ENCODE results near the gene GRM4.
"Not testable (repeated sequence)": the region's sequence is repeated elsewhere in the genome, so short reads cannot be mapped to it uniquely, and the experiment has no call there.

Gene GRM4

DNA sequence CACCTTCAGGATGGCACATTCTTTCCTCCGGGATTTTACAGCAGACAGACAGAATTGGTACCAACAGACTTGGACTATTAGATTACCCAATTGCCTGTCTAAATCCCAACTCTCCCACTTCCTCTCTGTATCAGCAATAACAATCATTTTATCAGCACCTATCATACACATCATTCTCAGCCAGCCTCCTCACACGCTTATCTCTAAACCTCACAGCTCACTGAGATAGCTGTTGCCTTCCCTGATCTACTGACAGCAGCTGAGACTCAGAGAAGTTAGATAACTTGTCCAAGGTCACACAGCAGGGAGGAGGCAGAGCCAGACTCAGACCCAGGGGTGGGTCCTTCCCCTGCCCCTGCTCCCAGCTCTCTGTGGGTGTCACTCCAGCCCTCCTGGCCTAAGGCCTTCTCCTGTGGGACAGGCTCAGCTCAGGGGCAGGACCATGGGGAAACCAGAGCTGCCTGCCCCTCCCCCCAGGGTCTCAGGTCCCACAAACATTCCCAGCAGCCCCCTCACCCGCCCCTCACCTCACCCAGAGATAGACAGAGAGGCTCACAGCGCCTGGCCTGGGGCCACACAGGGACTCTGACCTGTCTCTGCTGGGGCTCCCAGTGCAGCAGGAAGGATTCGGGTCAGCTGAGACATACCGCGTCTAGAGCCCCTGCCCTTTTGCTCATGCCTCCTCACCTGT is 92.8 kb downstream of the GRM4 start:
- H3K27ac ChIP-seq, result no peak overlapping the region
- no peak overlapping the region for H3K4me3 ChIP-seq

DNA sequence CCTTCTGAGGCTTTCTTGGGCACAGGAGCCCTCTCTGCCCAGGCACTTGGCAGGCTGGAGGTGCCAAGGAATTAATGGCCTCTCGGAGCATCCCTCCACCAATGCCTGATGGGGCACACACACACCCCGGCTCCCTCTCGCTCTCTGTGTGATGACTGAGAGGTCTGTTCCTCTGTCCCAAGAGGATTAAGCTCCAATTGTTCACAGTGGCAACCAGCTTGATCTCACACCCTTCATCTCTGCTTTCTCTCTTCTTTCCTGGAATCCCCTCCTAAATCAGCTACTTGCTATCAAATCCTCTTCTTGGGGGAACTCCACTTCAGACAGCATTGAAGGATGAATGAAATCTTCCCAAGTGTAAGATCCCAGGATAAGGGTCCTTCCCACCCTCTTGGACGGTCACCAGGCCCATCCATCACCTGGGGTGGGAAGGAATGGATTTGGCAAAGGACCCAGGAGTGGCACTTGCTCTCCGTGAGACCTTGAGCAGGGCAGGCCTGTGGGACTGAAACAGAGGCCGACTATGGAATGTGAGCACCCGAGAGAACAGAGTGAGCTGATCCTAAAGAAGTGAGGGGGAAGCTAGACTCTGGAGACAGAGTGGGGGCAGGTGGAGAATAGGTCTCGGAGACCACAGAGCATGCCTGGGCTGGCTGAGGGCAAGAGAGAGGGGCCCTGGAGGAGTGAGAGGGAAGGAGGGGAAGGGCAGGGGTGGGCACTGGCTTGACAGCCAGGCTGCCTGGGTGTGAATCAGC is 93.6 kb downstream of the GRM4 start:
- H3K4me3 ChIP-seq, result no peak overlapping the region
- H3K27ac ChIP-seq, result no peak overlapping the region

DNA sequence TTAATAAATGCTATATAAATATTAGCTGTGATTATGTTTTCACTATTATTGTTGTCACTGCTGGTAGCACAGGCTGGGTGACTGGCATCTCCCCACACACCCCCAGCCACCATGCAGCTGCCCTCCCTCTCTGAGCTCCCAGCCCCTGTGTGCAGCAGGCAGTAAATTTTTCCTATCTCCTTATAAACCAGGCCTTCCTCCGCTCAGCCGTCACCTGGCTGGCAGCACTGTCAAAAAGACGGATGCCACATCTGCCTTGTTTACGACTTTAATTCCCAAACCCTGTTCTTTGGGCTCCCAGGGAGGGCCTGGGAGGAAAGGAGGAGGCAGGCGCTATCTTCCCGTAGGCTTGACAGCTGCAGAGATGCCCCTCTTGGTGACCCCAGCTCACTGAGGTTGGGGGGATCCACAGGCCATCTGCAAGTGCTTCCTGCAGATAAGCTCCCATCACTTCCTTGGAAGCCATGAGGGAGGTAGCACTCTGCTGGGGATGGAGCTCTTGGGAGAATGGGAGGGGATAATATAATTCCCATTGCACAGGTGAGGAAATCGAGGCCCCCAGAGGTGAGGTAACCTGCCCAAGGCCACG is 94.5 kb downstream of the GRM4 start:
- Histone ChIP-seq H3K4me3 (no peak overlapping the region), H3K27ac (no peak overlapping the region)

DNA sequence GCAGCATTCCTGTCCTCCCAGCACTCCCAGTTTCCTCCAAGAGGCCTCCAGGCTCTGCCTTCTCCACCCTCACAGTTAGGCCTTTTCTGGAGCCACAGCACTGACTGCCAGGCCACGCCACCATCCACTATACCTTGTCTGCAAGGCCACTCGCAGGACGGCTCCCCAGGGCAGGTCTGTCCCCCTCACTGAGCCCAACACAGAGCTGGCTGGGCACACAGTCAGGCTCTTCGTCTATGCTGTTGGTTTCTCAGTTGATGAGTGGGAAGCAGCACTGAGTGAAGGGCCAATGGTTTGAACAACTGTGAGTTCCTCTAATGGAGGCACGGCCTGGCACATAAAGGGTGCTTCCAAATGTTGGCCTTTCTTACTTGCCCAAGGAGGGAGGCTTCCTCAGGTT is 95.2 kb downstream of the GRM4 start:
- no peak overlapping the region for H3K27ac ChIP-seq
- no peak overlapping the region for H3K4me3 ChIP-seq

DNA sequence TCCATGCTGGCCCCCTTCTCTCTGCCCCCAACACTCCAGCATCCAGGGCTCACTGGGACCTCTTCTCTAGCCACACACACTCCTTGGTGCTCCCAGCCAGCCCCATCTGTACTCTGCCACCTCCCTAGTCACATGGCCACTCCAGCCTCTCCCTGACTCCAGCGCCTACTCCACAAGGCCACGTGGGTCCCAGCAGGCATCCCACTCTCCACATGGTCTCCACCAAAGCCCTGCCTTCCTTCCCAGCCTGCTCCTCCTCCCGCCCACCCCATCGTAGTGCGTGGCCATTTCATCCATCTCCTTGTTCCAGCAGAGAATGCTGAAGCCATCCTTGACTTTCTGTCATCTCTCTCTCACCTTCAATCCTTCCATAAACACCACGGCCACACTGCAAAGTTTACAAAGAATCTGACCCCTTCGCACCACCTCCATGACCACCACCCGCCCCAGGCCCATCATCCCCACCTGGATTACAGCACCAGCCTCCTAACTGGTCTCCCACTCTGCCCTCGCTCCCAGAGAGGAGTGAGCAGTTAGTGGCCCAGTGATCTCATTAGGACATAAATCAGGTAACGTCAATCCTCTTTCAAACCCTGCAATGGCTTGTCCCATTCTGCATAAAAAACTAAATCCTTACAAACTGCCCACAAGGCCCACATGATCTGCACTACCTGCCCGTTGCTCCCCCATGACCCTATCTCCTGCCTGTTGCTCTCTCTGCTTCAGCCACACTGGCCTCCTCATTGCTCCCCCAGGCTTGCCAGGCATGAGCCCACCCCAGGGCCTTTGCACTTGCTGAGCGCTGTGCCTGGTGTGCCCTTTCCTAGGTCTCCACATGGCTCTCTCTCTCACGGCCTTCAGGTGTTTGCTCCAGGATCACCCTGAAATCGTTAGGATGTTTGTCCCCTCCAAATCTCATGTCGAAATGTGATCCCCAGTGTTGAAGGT is 96.2 kb downstream of the GRM4 start:
- no peak overlapping the region for H3K4me3 ChIP-seq

DNA sequence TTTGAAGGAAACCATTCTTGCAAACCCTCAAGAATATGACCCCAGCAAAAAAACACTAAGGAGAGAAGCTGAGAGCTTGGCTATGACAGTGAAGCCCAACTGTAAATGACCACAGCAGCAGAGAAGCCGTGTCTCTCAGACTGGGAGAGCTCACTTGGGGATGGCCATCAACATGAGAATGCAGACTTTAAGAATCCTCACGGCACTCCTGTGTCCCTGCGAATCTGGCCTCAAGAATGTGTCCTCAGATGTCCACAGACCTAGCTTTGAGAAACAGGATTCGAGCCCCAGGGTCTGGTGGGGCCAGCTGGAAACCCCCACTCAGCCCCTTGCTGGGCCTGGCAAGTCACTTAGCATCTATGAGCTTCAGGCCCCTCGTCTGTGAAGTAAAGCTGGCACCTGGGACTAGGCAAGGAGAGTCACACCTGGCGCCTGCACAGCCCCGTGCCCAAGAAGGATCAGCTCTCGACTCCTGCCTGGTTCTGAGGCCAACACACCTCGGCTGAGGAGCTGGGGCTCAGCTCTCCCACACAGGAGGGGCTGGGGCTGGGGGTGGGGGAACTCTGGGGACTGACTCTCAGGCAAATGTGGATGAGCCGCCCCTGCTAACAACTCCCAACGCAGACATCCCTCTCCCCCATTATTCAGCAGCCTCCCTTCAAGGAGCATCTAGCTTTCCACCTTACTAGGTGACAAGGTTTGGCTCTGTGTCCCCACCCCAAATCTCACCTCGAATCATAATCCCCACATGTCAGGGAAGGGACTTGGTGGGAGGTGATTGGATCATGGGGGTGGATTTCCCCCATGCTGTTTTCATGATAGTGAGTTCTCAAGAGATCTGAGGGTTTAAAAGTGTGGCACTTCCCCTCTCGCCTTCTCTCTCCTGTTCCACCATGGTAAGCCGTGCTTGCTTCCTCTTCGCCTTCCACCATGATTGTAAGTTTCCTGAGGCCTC is 97.7 kb downstream of the GRM4 start:
- Histone ChIP-seq H3K4me3 (no peak overlapping the region), H3K27ac (no peak overlapping the region)

More for the DNA sequence above, 96.2 kb downstream of the GRM4 start:
- H3K27ac ChIP-seq, result no peak overlapping the region

DNA sequence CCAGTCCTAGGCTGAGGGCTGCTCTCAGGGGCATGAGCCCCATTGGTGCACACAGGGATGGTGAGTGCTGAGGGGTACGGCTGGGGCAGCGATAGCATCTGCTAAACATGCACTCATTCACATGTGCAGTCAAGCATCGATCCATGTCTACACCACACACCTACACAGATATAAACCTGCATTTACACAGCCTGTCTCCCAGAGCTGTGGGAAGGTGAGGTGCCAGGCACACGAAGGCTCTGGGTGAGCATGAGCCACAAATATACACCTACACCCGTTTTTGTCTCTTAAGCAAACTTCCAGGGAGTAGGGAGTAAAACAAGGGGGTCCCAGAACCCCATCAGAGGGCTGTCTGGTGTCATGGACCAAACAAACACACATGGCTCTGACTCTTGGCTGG is 99.3 kb downstream of the GRM4 start:
- Histone ChIP-seq H3K4me3 (no peak overlapping the region), H3K27ac (no peak overlapping the region)

DNA sequence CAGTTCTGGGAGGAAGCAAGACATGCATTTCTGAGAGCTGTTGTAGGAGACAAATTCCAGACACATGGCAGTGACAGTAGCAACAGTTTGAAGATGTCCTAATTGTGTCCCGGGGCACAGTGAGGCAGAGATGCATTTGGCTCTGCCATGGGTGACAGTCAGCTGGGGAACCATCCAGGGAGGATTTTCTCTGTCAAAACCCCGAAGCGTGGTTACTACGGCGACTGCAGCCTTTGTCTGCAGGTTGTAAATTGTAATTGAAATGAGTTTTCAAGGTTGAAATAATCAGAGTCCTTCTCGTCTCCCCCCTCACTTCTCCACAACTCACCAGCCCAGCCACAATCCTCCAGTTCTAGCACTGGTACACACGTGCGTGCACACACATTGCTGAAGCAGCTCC is 100.1 kb downstream of the GRM4 start:
- Histone ChIP-seq H3K27ac (no peak overlapping the region), H3K4me3 (no peak overlapping the region)

DNA sequence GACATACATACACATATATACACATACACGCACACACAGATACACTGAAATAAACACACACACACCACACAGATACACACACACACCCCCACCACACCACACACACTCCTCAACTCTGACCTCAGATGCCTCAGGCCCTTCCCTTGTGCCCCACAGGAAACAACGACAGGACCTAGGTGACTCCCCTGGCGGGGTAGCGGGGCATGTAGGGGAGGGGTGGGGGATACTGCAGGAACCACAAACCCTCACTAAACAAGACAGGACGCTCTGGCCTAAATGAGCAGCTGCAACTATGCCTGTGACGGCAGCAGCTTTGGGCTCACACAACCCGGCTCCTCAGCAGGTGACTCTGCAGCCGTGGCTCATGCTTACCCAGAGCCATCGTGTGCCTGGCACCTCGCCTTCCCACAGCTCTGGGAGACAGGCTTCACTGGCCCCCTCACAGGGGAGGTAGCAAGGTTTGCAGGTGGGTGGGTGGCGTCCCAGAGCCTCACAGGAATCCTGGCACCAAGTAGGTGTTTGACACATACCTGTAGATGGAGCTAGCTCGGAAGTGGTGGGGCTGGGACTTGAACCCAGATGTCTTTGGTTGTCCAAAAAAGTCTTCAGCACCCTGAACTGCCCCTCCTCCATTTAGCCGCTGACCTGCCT is 100.8 kb downstream of the GRM4 start:
- Histone ChIP-seq H3K4me3 (no peak overlapping the region), H3K27ac (no peak overlapping the region)

DNA sequence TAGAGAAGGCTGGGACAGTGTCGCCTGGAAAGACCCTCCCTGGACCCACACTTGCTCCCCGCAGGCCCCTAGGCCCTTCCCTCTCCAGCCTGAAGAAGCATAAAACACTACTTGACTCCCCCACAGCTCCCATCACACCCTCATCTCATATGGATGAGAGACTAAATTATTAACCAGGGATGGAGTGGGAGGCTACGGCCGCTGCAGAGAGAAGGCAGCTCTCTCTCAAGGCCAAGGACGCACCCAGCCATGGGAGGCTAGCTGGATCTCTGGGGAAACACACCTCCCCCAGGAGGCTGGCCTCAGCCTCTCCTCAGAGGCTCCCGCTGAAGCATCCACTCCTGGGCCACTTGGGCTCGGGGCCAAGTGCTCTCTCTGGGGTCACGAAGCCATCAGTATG is 102.5 kb downstream of the GRM4 start:
- no peak overlapping the region for H3K27ac ChIP-seq
- no peak overlapping the region for H3K4me3 ChIP-seq

DNA sequence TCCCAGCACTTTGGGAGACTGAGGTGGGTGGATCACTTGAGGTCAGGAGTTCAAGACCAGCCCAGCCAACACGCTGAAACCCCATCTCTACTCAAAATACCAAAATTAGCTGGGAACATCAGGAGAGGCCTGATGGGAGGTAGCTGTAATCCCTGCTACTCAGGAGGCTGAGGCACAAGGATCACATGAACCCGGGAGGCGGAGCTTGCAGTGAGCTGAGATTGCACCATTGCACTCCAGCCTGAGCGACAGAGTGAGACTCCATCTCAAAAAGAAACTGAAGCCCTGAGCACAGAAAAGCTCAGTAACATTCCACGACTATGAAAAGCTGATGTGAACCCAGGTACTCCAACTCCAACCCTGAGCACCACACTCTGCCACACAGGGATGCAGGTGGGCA is 103.9 kb downstream of the GRM4 start:
- H3K27ac ChIP-seq, result not testable (repeated sequence)

DNA sequence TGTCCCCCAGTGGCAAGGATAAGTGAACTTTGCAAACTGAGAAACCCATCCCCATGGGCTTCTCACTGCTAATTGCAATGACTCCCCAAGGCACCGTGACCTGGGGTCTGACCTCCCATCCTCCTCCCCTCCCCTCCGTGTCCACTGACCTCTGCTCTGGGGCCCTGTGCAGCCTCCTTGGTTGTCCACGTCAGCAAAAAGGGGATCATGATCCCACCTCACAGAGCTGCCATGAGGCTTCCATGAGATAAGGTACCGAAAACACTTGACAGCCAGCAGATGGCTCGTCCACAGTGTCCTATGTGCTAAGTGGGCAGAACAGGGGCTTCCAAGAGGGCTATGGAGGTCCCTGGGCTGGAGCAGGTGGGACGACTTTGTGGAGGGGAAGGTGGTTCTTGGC is 104.5 kb downstream of the GRM4 start:
- no peak overlapping the region for H3K27ac ChIP-seq
- no peak overlapping the region for H3K4me3 ChIP-seq

More for the DNA sequence above, 103.9 kb downstream of the GRM4 start:
- not testable (repeated sequence) for H3K4me3 ChIP-seq

DNA sequence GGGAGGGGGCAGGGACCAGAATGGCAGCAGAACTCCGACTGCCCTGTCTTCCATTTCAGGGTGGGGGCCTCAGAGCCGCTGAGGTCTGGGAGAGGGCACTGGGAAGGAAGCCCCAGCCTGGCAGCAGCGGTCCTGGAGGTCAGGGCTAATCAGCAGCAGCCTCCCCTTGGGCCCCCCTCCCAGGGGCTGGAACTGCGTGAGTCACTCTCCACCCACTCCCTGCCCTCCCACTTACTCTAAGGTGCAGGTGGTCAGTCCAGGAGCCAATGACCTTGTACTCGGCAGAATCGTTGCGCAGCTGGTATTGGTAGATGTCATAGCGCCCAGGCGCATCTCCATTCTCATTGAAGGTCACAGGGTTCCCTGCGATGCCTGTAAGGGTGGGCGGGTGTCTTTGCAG is 105.9 kb downstream of the GRM4 start:
- no peak overlapping the region for H3K4me3 ChIP-seq
- H3K27ac ChIP-seq, result no peak overlapping the region

DNA sequence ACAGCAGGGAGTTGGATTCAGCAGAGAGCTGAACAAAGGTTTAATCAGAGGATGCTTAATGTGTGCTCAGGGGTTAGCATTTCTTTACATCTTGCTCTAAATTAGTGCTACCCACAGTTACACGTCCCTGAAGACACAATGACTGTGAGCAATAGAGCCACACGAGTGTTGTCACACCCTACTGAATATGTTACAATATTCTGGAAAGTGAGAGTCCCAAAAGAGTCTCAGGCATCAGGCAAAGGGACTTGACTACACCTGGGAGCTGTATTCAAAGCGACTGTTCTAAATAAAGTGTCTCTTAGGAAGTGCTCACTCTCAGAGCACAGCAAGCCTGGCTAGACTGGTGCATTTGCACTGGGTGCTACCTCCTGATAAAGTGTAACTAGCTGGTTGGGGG is 108.7 kb downstream of the GRM4 start:
- no peak overlapping the region for H3K27ac ChIP-seq

DNA sequence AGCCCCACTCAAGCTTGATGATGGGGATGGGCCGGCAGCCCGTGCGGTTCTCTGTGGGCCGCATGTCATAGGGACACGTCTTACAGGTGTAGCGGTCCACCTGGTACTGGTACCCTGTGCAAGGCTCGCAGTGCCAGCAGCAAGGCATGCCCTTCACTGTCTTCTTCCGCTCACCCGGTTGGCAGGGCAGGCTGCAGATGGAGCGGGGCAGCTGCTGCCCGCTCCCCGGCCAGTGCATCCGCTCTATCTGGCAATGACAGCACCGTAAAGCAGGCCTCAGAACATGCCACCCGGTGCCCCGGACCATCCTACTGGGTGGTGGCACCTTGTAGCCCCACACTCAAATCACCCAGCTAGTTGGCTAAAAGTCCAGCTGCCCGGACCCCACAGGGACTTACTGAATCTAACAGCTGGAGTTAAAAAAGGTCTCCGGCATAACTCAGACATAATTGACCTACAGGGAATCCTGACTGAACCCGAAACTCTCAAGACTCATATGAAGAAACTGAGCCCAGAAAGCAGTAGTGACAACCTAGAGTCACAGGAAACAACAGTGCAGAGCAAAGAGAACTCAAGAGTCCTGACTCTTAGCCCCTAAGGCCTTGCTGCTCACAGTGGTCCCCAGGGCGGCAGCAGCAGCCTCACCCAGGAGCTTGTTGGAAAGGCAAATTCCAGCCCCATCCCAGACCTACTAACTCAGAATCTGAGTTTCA is 109.4 kb downstream of the GRM4 start:
- Histone ChIP-seq H3K27ac (no peak overlapping the region), H3K4me3 (no peak overlapping the region)

More for the DNA sequence above, 108.7 kb downstream of the GRM4 start:
- no peak overlapping the region for H3K4me3 ChIP-seq

DNA sequence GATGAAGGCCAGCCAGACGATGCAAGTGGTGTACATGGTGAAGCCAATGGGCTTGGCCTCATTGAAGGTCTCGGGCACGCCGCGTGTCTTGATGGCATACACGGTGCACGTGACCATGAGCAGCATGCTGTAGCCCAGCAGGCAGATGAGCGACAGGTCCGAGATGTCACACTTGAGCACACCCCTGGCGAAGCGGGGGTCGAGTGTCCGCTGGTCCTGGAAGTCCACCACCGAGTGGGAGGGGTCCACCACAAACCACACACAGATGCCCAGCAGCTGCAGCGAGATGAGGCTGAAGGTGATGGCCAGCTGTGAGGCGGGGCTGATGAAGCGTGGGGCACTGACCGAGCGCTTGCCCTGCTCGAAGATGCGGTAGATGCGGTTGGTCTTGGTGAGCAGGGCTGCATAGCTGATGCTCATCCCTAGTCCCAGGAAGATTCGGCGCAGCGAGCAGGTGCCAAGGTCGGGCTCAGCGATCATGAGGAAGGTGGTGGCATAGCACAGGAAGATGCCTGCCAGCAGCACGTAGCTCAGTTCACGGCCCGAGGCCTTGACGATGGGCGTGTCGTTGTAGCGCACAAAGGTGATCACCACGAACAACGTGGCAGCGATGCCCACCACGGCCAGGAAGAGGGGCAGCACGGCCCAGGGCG is 110.1 kb downstream of the GRM4 start:
- Histone ChIP-seq H3K27ac (no peak overlapping the region), H3K4me3 (no peak overlapping the region)

DNA sequence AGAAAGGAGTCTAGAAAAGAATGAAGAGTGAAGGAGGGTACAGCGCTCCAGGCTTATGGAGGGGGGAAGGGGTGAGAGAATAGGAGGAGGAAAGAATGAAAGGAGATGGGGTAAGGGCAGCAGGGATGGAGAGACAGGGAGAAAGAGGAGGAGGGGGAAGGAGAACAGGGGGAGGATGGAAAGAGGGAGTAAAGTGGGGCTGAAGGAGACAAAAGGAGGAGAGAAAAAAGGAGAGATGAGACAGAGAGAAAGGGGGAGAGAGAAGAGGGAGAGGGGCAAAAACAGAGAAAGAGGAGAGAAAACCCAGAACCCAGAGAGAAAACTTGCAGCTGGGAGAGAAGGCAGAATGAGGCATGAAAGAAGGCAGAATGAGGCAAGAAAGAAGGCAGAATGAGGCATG is 110.7 kb downstream of the GRM4 start:
- H3K27ac ChIP-seq, result no peak overlapping the region
- no peak overlapping the region for H3K4me3 ChIP-seq

All from skin epidermis (tissue), 12 donors.